Duodenal mucosa (tissue), 2 donors: Measurements from ENCODE around the gene ALOX5AP.

Source experiments
- H3K27ac ChIP-seq: one replicate; pipeline ENCODE4 v1.7.0; 2013; ENCODE audit warnings: low read depth, low read length
- H3K27me3 ChIP-seq, 2 donors: one replicate each; pipeline ENCODE4 v1.7.0; 2013; ENCODE audit warnings: low read length in 2 of 2, control low read depth in 1 of 2; ENCODE audit not compliant: insufficient read depth in 2 of 2, control insufficient read depth in 1 of 2
- H3K36me3 ChIP-seq, 2 donors: one replicate each; pipeline ENCODE4 v1.7.0; 2013; ENCODE audit warnings: low read length in 2 of 2, control low read depth in 1 of 2; ENCODE audit not compliant: insufficient read depth in 2 of 2, control insufficient read depth in 1 of 2
- H3K4me1 ChIP-seq, 2 donors: one replicate each; pipeline ENCODE4 v1.7.0; 2013; ENCODE audit warnings: low read length in 2 of 2, control low read depth in 1 of 2; ENCODE audit not compliant: insufficient read depth in 2 of 2, control insufficient read depth in 1 of 2
- H3K4me3 ChIP-seq, 2 donors: one replicate each; pipeline ENCODE4 v1.7.0; 2013; ENCODE audit warnings: low read length in 2 of 2, low read depth in 1 of 2
- H3K9ac ChIP-seq, 2 donors: one replicate each; pipeline ENCODE4 v1.7.0; 2013; ENCODE audit warnings: low read length in 2 of 2, low read depth in 1 of 2
- H3K9me3 ChIP-seq, 2 donors: one replicate each; pipeline ENCODE4 v1.7.0; 2013; ENCODE audit warnings: low read length in 2 of 2, control low read depth in 1 of 2; ENCODE audit not compliant: control insufficient read depth in 1 of 2

The ALOX5AP gene

GRCh38 chr13:30725326-30726085 lies 9.8 kb upstream of the ALOX5AP start:
- H3K4me1 ChIP-seq = no peaks in the 10 kb centered on the region
- no peak overlapping the region for H3K4me3 ChIP-seq
- no peak overlapping the region for H3K9ac ChIP-seq
- no peaks in the 10 kb centered on the region for H3K9me3 ChIP-seq
- H3K36me3 ChIP-seq = no peaks in the 10 kb centered on the region
- no peak overlapping the region for H3K27ac ChIP-seq
- no peaks in the 10 kb centered on the region for H3K27me3 ChIP-seq

- no peaks in the 10 kb centered on the region for H3K4me1 ChIP-seq
- H3K4me3 ChIP-seq = no peak overlapping the region
- no peaks in the 10 kb centered on the region for H3K27me3 ChIP-seq
- H3K9me3 ChIP-seq = no peaks in the 10 kb centered on the region
- no peak overlapping the region for H3K9ac ChIP-seq
- no peak overlapping the region for H3K27ac ChIP-seq
- no peaks in the 10 kb centered on the region for H3K36me3 ChIP-seq
These were observed 9.2 kb upstream of the ALOX5AP start for GRCh38 chr13:30726192-30726591.

- H3K27me3 ChIP-seq = no peaks in the 10 kb centered on the region
- H3K27ac ChIP-seq = no peak overlapping the region
- H3K9ac ChIP-seq = no peak overlapping the region
- H3K36me3 ChIP-seq = no peaks in the 10 kb centered on the region
- no peaks in the 10 kb centered on the region for H3K9me3 ChIP-seq
- no peak overlapping the region for H3K4me3 ChIP-seq
- no peaks in the 10 kb centered on the region for H3K4me1 ChIP-seq
These were observed 7.6 kb upstream of the ALOX5AP start for GRCh38 chr13:30727491-30728355.

DNA sequence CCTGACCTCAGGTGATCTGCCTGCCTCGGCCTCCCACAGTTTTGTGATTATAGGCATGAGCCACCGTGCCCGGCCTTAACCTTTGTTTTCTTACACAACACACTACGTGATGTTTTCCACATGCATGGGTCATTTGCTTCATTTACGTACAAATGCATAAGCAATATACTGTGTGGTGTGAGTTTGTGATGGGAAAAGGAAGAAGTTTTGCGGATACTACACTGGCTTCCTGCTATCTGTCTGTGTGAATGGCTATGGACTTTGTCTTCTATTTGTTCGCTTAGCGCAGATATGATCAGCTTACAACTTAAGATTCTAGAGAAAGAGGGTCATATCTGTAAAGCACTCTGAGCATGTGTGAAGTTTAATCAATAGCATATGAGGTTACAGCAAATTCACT lies 5.5 kb upstream of the ALOX5AP start:
- no peak overlapping the region for H3K27ac ChIP-seq
- no peaks in the 10 kb centered on the region for H3K27me3 ChIP-seq
- H3K9me3 ChIP-seq = no peaks in the 10 kb centered on the region
- H3K9ac ChIP-seq = no peak overlapping the region
- peaks cover 0 to under 1% of the 10 kb centered on the region in 2 donors for H3K4me1 ChIP-seq
- no peaks in the 10 kb centered on the region for H3K36me3 ChIP-seq
- H3K4me3 ChIP-seq = no peak overlapping the region

GRCh38 chr13:30730526-30730925 lies 4.8 kb upstream of the ALOX5AP start:
- Histone ChIP-seq H3K4me1 (peaks cover 0 to 3% of the 10 kb centered on the region in 2 donors), H3K9me3 (no peaks in the 10 kb centered on the region), H3K27ac (no peak overlapping the region), H3K27me3 (no peaks in the 10 kb centered on the region), H3K9ac (no peak overlapping the region), H3K36me3 (no peaks in the 10 kb centered on the region), H3K4me3 (no peak overlapping the region)

DNA sequence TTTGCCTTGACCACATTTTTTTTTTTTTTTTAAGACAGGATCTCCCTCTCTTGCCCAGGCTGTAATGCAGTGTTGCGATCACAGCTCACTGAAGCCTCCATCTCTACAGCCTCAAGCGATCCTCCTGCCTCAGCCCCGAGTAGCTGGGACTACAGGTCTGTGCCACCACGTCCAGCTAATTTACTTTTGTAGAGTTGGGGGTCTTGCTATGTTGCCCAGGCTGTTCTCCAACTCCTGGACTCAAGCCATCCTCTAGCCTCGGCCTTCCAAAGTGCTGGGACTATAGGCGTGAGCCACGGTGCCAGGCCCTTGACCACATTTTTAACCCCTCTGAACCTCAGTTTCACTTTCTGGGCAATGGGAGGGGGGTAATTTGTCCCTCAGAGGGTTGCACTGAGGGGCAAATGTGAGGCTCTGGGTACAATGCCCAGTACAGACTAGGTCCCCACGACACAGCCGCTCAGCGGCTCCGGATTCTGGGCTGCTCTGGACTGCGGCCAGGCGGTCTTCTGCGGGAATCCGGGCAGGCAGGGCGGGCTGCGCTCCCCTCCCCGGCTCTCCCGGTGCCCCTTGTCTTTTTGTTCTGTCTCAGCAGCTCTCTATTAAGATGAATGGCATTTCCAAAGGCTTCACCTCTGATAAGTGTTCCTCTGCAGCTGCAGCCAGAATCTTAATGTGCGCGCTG lies 3.8 kb upstream of the ALOX5AP start:
- Histone ChIP-seq H3K36me3 (no peaks in the 10 kb centered on the region), H3K9ac (no peak overlapping the region), H3K9me3 (no peaks in the 10 kb centered on the region), H3K27ac (no peak overlapping the region), H3K4me1 (peaks cover 0 to 3% of the 10 kb centered on the region in 2 donors), H3K27me3 (no peaks in the 10 kb centered on the region), H3K4me3 (no peak overlapping the region)

- no peak overlapping the region for H3K27ac ChIP-seq
- H3K9me3 ChIP-seq = no peaks in the 10 kb centered on the region
- H3K27me3 ChIP-seq = no peaks in the 10 kb centered on the region
- H3K36me3 ChIP-seq = no peaks in the 10 kb centered on the region
- no peak overlapping the region for H3K9ac ChIP-seq
- peaks cover 0 to 3% of the 10 kb centered on the region in 2 donors for H3K4me1 ChIP-seq
- no peak overlapping the region for H3K4me3 ChIP-seq
These were observed 3.3 kb upstream of the ALOX5AP start for GRCh38 chr13:30732046-30732390.

DNA sequence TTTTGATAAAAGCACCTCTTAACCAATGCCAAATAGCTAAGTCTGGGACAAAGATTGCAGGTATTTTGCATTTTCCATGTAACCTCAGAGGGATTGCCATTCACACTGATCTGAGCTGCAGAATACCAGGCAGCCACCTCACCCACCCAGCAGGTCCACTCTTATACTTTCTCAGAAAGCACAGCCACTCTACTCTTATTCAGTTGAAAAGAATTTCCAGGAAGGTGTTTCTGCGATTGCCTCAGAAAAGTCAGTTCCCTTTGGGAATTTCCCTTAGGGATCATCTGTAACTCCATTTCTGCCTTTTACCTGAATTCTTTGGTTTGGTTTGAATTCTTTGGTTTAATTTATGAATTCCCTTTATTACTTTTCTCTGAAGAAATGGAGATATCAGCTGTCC lies 904 bp upstream of the ALOX5AP start:
- Histone ChIP-seq H3K4me3 (no peak overlapping the region), H3K9ac (no peak overlapping the region), H3K36me3 (no peaks in the 10 kb centered on the region), H3K9me3 (no peaks in the 10 kb centered on the region), H3K4me1 (peaks cover 5 to 7% of the 10 kb centered on the region in 2 donors), H3K27me3 (no peaks in the 10 kb centered on the region), H3K27ac (no peak overlapping the region)

DNA sequence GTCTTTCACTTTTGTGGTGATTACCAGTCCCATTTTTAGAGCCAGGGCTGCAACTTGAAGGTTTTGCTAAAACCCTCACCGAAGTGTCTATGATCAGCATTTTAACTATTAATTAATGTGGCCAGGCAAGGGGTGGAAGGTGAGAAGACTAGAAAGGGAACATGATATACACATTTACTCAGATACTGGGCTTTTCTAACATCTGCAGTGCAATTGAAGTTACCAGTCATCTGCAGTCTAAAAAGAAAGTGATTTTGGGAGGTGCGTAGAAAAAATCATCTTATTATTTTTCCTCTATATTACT lies 481 bp downstream of the ALOX5AP start:
- peak overlapping the region in 1 of 2 donors; percentile 41 for H3K9ac ChIP-seq

More for the DNA sequence above, 481 bp downstream of the ALOX5AP start:
- Histone ChIP-seq H3K9me3 (no peaks in the 10 kb centered on the region), H3K36me3 (no peaks in the 10 kb centered on the region), H3K27me3 (no peaks in the 10 kb centered on the region), H3K4me3 (peak overlapping the region; percentile 31 to 52), H3K4me1 (peaks cover 15 to 19% of the 10 kb centered on the region in 2 donors), H3K27ac (no peak overlapping the region)
